Astrocyte of the spinal cord (primary cell): ENCODE data around the gene GJD3.

ENCODE experiments used
- DNase-seq: peaks from one replicate; pipeline ENCODE4 v3.0.0; 2011; ENCODE audit warnings: low read depth, low spot score
- H3K4me3 ChIP-seq: 2 replicates; pipeline ENCODE4 v1.5.1; 2011; ENCODE audit warnings: low read depth, mild to moderate bottlenecking, low read length, moderate library complexity
- in situ Hi-C: cut with HindIII; loops from 2 replicates; pipeline ENCODE4 v1.10.0; 2017; ENCODE audit warnings: low sequenced_read_pairs
- TF ChIP-seq, protein P1 (sequence below): IDR thresholded peaks from 2 replicates; pipeline ENCODE4 v1.5.1; 2012; ENCODE audit warnings: low read depth, mild to moderate bottlenecking, low read length, inconsistent platforms

The GJD3 gene

DNA sequence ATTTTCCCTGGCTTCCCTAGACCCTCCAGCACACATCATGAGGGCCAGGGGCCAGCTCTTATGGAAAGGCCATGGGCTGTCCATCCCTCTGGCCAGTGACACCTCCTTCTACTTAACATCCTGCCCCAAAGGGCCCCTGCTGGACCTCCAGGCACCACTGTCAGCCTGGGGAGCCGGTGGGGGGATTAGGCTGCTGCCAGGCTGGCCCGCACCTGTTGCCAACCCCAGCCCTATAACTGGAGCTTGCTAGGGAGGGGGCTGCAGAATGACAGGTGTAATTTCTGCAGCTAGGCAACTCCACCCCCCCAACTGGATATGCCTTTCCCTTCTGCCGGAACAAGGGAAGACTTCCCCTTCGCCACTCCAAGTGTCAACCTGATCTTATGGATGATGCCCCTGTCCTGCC, 43.0 kb downstream of the GJD3 start:
- TF ChIP-seq, protein P1, sequence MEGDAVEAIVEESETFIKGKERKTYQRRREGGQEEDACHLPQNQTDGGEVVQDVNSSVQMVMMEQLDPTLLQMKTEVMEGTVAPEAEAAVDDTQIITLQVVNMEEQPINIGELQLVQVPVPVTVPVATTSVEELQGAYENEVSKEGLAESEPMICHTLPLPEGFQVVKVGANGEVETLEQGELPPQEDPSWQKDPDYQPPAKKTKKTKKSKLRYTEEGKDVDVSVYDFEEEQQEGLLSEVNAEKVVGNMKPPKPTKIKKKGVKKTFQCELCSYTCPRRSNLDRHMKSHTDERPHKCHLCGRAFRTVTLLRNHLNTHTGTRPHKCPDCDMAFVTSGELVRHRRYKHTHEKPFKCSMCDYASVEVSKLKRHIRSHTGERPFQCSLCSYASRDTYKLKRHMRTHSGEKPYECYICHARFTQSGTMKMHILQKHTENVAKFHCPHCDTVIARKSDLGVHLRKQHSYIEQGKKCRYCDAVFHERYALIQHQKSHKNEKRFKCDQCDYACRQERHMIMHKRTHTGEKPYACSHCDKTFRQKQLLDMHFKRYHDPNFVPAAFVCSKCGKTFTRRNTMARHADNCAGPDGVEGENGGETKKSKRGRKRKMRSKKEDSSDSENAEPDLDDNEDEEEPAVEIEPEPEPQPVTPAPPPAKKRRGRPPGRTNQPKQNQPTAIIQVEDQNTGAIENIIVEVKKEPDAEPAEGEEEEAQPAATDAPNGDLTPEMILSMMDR, result no peak
- in situ Hi-C loops, result no loop called here
- H3K4me3 ChIP-seq, result no peak overlapping the region

DNA sequence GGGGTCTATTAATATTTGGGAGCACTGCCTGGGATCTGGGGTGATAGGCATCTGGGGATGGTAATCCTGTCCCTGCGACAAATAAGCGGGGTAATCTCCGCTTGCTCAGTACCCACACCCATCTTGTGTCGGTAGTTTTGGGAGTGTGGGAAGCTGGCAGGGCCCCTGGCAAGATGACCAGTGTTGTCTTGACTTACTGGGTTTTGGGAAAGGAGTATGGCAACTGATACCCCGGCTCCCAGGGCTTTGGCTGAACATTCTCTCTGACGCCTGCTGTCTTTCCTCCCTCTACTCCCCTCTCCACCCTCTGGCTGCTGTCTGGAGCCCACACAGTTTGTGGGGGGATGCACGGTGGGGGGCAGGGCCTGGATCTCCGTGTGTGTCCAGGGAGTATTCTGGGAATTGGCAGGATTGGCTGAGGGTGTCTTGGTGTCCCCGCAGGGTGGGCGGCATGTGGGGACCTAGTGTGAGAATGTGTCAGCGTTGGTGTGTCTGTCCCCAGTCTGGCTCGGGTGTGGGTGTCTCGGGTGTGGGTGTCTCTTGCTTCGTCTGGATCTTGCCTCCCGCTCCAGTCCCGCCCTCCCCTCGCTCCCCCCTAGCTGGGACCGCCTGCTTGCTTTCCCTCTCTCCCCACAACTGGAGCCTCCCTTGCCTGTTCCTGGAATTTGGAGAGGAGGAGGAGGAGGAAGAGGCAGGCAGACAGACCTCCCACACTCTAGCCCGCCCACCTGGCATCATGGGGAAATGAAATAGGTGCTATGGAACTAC, 43.6 kb downstream of the GJD3 start:
- TF ChIP-seq, protein P1, result no peak
- no peak for DNase-seq
- in situ Hi-C loops, result no loop called here
- H3K4me3 ChIP-seq, result no peak overlapping the region

More for the DNA sequence above, 43.0 kb downstream of the GJD3 start:
- DNase-seq, result no peak

DNA sequence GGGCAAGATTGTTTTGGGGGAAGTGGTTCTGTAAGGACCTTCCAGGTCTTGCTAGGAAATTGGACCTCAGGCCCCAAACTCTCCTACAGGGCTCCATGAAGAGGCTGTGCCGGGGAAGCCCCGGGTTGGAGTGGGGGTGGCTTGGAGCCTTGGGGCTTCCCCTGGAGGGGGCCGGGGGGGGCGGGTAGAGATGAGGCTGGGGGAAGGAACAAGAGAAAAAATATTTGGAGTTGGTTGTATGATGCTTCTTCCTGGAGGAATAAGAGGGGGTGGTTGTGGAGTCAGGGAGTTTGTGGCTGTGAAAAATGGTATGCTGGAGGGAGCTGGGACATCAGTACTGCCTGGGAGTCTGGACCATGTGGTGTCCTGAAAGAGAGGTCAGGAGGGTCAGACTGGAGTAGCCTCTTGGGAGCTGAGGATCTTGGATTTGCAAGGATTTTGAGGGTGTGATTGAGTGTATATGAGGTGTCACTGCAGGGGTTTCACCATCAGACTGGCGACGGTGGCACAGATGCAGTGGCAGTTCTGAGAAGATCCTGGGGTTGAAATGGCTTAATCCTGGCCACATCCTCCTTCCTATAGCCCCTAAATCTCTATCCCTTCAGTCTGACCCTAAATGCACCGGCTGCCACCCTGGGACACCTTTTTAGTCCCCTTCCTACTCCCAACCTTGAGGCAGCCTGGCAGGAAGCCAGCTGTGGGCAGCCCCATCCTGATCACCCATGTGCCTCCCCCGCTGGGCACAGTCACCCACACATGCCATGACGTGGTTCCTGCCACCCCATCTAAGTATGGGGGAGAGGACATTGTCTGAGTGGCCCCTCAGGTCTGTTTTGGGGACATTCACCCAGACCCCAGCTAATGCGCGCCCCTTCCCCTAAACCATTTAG, 44.6 kb downstream of the GJD3 start:
- in situ Hi-C loops, result no loop called here
- DNase-seq, result no peak

DNA sequence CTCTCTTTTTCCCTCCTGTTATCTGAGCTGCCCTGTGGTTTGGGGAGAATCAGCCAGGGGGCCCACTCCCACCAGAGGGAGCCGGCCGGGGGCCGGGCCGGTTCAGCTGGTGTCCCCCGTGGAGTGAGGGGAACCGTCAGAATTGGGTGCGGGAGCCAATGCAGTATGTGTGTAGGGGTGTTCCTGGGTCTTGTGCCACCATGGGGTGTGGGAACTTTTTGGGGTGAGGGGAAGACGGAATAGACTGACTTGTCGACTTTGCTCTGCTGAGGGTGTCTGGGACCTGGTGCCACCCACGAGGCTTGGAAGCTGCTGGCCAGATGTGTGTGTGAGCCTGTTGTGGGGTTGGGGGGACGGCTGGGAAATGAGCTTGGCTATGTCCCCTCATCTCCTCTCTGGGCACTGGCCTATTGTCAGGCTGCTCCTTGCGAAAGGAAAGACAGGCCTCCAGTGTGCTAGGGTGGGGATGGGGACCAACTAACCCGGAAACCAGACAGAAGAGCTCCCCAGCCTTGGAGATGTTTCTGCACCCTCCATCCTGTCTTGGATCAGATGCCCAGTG, 45.6 kb downstream of the GJD3 start:
- DNase-seq, result no peak
- TF ChIP-seq, protein P1, result peak; percentile 29
- in situ Hi-C loops, result no loop called here
- peak overlapping the region; percentile 75 for H3K4me3 ChIP-seq

More for the DNA sequence above, 44.6 kb downstream of the GJD3 start:
- H3K4me3 ChIP-seq, result peak overlapping the region; percentile 75
- TF ChIP-seq, protein P1, result no peak

DNA sequence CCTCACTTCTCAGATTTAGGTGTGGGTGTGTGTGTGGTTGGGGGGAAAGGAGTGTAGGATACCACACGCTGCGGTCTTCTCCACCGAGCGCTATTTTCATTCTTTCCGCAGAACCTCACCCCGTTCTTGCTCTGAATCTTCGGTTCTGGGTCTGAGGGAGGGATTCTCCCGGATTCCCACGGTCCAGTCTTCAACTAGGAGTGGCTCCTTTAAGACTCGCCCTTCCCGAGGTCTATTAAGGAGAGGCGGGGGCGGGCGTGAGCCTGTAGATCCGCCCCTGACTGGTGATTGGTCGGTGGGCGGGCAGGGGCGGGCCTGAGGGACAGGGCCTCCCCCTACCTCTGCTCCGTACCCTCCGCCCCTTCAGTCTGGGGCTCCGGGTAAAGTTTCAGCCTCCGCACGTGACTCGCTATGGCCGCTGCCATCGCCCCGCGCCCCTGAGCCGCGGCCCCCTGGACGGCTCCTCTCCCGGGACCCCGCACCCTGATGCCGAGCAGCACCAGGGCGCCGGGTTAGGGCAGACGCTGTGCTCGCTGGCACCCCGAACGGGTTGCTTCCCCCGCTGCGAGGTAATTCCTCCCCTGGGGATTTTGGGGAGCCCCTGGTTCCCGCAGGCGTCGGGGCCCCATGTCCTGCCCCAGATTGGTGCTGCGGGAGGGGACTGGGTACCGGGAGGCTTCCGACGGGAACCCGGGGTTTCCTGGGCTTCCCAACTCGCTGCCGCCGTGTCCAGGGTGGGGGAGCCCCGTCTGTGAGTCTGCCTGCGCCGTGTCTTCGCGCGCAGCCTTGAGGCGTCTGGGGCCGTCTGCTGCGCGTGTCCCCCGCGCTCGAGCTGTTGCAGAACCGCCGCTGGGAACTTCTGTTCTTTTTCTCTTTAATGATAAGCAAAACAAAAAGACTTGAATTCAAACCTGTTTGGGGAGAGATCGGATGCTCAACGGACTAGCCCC, 46.4 kb downstream of the GJD3 start:
- in situ Hi-C loops, result no loop called here
- H3K4me3 ChIP-seq, result peak overlapping the region; percentile 75
- DNase-seq, result peak; percentile 98
- TF ChIP-seq, protein P1, result no peak
